ENCODE data around the gene TSPAN19.
A peak's percentile ranks its signal among the peaks of the same experiment; 100 is the strongest.

Gene TSPAN19

DNA sequence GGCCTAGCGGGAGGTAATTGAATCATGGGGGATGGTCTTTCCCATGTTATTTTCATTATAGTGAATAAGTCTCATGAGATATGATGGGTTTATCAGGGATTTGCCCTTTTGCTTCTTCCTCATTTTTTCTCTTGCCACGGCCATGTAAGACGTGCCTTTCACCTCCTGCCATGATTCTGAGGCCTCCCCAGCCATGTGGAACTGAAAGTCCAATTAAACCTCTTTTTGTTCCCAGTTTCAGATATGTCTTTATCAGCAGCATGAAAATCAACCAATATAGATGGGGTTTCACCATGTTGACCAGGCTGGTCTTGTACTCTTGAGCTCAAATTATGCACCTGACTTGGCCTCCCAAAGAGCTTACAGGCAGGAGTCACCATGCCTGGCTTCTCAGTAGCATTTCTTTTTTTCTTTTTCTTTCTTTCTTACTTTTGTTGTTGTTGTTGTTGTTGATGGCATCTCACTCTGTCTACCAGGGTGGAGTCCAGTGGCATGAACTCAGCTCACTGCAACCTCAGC lies 33.2 kb downstream of the TSPAN19 start:
- no peak for DNase-seq

DNA sequence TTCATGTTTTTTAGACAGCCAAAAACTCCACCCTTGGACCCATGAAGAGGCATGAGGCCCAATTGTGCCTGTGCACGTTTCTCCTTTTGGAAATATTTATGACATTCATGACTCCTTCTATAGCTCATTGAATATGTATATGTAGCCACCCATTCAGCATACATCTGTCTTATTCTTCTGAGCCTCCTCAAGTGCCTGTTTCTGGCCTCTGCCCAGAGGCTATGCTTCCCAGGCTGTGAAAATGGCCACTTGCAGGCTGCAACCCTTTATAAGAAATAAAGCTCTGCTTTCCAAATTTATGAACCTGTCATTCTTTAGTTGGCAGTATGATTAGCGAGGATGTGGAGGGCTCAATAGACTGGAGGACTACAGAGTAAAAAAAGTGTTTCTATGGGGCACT lies 35.3 kb downstream of the TSPAN19 start:
- DNase-seq: no peak

DNA sequence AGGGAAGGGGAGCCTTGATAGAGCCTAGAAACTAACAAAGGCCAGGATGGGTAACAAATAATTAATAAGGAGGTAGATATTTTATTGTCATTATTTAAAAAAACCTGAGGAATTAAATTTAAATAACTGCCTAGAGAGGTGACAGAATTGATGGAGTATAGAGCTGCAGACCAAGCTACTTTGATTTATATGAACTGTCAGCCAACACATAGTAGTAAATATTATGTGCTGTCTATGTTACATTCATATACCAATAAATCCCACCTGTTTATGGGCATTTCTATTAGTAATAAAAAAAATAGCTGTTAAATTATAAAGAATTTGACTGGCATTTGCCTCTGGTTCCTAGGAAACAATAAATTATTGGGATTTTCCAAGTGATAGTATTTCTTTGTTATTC lies 37.7 kb downstream of the TSPAN19 start:
- no peak for DNase-seq

DNA sequence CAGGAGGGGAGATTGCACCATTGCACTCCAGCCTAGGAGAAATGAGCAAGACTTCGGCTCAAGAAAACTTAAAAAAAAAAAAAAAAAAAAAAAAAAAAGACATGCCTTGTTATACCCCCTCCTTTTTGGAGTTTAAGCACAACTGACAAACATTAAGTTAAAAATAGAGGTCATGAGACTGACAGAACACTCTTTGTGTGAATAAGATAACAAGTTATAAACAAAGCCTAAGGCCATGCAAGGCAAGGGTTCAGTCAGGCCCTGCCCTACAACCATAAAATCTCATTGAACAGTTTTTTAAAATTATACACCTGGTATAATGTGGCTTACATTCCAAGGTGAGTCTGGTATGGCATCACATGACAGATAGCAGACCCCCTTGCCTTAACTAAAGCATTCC lies 39.3 kb downstream of the TSPAN19 start:
- DNase-seq: no peak

DNA sequence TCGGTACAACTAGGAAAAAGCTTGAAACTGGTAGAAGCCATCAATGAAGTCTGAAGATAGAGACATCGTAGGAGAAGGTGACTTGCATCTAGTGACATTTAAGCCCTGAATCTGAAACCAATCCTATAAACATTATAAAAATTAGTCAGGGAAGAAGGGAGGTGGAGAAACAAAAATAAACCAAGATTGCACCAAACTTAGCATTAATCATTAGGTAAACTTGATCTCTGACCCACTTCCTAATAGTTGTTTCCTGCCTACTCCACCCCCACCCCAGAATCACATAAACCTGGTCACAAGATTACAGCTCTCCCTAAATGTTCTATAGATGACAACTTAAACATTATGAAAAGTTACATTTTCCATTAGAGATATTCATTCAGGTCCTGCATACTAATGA lies 40.4 kb downstream of the TSPAN19 start:
- no peak for DNase-seq

DNA sequence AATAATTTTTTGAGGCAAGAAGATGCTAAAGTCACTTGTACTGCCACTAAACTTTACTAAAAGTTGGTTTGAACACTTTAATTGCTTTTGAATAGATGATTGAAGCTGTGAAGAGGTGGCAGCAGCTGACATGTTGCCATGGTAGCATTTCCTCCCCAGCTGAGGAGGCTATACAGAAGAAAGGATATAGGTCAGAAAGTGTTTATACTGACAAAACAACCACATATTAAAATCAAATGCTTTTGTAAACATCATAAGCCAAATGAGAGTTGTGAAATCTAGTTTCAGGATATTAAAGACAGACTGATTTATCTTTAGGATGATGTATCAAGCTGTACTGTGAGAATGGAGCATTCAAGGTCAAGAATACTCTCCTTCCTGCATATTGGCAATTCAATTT lies 41.7 kb downstream of the TSPAN19 start:
- DNase-seq: no peak

DNA sequence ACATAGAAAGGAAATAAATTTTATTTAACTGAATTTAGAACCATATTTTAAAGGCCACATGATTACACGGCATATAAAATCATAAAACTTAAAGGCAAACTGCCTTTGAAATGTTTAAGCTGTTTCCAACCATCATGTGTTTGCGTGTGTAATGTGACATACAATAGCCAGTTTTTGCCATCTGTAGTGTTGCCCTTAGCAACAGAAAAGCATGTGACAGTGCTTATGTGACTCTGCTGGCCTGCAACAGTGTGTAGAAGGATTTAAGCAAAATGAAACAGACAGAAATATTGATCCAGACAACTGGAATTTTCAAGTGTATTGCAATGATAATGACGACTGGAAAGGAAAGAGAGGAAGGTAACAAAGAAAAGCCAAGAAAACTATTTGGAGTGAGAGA lies 49.5 kb downstream of the TSPAN19 start:
- peak in 4 of 51 donors; percentile 0 to 18 (median 2) for DNase-seq

DNA sequence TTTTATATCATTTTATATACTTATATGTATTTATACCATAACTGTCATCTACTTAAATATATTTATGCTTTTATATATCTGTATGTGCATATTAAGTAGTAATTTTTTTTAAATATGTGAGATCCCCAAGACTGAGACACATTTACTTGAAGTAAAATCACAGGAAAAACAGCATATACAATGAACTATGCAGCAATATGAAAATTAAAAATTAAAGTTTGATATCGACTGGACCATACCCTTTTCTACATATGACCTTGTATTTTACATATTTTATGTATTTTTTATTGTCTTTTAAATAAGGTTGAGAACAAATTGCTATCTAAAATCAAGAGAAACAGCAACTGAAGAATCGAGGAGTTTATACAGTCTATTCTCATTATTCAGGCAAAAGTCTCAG lies 50.0 kb downstream of the TSPAN19 start:
- DNase-seq: no peak

DNA sequence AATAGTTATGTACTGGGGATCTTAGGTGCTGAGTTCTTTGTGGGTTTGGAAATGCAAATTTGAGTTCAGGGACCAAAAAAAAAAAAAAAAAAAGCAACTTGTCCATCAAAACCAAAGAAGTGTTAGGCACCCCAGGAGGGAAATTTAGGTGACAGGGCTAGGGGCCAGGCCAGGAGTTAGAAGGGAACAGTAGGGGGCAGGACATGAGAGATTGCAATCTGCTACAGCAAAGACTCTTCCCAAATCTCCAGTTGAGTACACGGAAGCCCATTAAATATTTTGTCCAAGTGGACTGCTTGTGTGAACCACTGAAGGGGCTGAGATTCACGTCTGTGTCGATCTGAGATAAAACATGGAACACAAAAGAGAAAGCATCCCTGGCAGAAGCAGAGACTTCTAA lies 52.8 kb downstream of the TSPAN19 start:
- DNase-seq: no peak

DNA sequence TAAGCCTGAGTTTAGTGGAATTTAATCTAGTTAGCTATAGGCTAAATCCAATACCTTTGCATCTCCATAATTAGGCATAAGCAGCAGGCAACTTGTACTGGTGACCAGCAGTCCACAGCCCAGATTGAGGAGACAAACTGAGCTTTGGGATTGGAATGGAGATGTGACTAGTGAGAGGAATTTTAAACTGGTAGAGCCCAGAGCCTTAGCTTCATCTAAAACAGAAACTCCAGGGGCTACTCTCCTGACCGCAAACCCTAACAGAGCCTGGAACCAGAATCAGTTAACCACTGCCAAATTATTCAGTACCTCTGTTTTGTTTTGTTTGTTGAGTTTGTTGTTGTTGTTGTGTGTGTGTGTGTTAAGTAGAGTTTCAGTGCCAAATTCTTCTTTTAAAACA lies 53.2 kb downstream of the TSPAN19 start:
- no peak for DNase-seq

DNA sequence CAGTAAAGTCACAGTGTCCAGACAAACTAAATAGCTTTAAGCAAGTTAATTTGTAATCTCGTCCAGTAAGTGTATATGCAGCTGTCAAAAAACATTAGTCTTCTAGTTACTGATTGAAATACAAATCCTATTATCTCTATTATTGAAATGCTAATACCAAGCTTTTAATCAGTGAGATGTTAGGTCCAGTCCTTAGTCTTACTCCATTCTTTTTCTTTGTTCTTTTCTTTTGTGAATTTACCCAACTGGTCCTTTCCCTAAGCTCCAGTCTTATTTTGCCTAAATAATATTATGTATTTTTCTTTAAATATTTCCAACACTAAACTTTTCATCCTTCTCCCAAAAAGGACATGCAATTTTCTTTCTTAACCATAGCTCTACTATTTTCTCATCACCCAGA lies 57.2 kb downstream of the TSPAN19 start:
- DNase-seq: no peak

DNA sequence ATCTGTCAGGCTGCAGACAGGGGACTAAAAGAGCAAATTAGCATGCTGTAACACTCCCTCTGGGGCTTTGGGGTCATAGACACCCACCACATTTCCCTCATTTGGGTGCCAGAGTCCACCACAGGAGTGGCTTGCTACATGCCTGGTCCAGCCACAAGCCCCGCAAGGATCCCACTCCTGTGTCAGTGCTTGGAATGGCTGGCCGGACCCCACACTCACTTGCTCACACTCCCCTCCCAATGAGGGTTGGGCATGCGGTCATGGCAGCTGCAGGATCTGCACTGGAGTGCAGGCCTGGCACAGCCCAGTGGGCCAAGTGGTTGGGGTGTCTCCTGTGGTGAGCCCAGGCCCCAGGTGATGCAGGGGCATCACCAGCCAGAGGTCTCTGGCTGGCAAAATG lies 59.9 kb downstream of the TSPAN19 start:
- no peak for DNase-seq

DNA sequence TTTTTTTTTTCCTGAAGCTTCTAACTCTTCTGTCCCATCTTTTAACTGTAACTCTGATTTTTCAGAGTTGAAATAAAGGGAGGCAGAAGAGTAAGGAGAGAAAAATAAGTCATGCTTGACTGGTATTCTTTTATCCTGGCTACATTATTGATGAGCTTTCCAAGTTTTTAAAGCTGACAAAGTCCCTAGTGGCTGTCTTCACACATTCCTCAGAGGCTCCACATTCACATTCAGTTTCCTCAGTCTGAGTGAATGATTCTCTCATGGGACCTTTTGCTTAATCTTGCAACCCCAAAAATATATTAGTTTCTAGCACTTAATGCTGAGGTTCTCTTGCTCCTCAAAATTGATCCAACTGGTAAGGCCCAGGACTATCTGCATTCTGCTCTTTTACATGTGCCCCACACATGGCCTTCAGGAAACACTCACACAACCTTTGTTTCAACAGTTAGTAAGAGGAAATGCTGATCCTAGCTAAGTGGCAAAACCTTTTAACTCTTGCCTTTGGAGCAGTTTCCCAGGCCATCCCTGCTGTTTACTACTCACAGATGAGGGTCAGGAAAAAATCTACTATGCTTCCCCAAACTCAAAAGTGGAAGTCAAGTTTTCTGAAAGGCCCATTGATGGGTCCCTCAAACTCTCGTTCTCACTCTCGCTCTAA lies 61.8 kb downstream of the TSPAN19 start:
- no peak for DNase-seq

DNA sequence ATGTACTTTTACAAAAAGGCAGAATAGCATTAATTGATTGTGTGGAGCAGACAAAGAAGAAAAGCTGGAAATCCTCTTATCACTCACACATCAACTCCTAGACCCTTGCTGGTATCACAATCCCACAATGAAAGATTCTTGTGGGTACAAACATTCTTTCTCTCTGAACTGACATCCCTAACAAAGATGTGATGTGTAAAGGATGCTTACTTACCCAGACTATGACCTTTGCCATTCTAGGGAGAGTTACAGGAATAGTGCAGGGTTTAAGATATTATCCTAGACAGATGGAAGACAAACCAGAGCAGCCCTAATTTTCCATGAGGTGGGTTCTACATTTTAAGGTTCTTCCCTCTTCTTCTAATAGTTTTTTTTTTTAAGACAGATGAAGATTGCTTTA lies 63.1 kb downstream of the TSPAN19 start:
- DNase-seq: no peak

DNA sequence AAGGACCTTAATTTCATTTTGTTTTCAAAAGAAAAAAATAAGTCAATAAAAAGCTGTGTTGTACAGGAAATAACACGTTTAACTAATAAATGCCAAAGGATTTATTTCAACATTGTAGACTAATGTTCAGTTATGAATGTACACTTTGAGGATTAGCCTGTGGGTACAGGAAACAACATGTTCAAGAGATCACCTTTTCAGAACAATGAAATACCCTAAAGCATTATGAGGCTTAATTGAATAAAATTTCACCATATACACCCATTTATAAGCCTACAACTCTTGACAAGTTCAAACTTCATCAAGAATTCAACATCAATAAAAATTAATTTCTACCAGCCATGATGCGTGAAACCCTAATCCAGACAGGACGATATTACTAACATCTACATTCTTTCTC lies 66.9 kb downstream of the TSPAN19 start:
- no peak for DNase-seq
